ENCODE data around the gene SHROOM3.

GRCh38 chr4:76523593-76523992, 88.6 kb downstream of the SHROOM3 start:
- TF ChIP-seq POLR2AphosphoS5 (IDR thresholded peaks at IDR 0.05; ENCODE audit: low read depth, low read length) (no peak), REST (IDR thresholded peaks at IDR 0.05; ENCODE audit: insufficient read depth in 1 of 2, low read depth in 2 of 2, low read length in 2 of 2) (no peak)

Data from PFSK-1 (cell line).